ENCODE results near the gene SCARB1. TPM values are rescaled to one million over a fixed set of nuclear protein-coding genes. Genes with fewer than 3 reads are reported as not detected.

SCARB1 gene
- total RNA-seq, 1 donor from 2014 or later, result 7.1 TPM

DNA sequence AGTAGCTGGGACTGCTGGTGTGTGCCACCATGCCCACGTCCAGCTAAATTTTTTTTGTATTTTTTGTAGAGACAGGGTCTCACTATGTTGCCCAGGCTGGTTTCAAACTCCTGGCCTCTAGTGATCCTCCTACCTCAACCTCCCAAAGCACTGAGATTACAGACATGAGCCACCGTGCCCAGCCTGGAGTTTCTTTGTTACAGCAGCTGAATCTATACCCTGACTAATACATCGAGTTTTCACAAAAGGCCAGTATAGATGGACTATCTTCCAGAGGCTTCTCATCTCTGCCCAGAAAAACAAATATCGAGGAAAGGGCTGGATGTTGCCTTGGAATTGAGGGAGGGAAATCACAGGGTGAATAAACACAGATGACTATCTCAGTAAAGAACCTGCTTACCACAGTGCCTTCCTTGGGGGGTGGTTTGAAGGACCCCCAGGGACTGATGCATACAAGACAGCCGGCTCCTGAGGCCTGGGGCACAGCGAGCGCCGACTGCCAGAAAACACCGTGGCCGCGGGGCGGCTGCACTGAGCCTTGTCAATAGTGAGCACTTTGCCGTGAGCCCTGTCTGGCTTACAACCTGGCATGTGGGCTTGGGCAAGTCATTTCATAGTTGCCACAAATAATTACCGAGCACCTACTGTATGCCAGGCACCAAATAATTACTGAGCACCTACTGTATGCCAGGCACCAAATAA is 111.9 kb downstream of the SCARB1 start:
- intact Hi-C loops (cut with micrococcal nuclease), result no loop called here

DNA sequence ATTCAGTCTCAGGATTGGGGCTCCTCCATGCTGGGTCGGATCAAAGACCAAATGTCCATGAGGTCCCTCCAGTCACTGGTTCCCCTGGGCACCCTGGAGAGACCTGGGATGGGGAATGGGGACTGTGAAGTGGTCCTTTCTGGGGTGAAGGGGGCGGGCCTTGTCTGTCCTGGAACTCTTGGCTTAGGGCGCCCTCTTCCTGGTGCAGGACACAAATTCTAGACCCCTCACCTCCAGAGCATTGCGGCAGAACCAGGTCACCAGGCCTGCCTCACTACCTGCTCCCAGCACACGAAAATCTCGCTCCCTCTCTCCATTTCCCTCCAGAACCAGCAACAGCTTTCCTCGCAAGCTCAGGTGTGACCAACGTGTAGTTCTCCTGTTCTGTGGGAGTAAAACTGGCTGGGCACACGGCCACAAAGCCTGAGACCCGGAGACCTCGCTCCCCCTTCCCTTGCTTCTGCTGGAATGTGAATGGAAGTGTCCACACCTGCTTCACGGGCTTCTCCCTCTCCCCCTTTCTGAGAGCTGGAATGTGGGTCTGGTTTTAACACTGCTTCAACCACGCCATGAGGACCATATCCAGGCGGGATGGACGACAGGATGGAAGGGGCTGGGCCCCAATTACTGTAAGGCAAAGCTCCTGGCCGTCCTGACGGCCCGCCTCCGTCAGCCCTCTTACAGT is 112.7 kb downstream of the SCARB1 start:
- intact Hi-C loops (cut with micrococcal nuclease), result no loop called here

DNA sequence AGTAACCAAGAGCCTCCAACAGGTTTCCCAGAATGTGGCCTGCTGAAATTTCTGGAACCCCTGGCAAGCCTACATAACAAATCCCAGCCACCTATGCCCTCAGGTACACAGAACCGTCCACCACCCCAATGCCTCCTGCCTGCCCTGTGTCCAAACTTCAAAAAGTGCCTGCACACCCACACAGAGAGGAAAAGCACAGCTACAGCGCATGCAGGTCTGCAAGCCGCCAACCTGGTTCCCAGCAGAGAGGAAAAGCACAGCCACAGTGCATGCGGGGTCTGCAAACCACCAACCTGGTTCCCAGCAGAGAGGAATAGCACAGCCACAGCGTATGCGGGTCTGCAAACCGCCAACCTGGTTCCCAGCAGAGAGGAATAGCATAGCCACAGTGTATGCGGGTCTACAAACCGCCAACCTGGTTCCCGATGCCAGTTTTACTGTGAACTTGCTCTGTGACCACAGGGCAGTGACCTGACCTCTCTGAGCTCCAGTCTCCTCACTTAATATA is 113.5 kb downstream of the SCARB1 start:
- intact Hi-C loops (cut with micrococcal nuclease), result no loop called here

DNA sequence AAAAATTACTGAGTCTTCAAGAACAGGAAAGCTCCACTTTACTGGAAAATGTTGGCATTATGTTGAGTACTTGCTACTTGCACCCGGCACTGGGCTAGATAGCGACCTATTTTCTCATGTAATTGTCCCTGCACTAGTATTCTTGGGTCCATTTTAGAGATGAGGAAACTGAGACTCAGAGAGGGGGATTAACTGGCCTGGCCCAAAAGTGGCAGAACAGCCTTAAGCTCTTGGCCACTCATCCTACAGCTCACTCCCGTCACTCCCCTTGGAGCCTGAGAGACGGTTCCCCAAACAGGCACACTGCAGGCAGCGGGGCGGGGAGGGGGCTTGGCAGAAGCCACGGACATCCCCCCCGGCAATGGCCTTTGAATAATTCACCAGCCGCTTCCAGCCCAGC is 113.9 kb downstream of the SCARB1 start:
- intact Hi-C loops (cut with micrococcal nuclease), result no loop called here

DNA sequence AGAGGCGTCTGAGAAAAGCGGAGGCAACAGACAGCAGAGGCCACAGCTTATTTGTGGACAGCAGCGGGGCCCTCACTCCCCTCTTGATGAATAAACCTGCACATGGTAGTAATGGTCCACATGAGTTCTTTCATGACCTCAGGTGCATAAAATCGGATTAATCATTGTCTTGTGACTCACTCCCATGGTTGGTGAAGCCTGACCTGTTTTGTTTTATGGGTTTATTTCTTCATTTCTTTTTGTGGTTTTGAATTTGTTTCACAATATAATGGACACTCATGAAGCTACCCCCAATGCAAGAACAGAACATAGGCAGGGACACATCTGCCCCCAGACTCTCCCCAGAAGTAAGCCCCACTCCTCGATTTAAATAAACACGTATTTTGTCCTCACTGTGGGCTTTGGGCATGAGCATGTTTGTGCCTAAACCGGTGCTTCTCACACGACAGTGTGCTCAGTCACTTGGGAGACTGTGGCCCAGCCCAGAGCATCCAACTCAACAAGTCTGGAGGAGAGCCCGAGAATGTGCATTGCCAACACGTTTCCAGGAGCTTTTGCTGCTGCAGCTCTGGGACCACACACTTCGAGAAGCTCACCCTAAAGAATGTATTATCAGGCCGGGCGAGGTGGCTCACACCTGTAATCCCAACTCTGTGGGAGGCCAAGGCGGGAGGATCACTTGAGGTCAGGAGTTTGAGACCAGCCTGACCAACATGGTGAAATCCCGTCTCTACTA is 116.1 kb downstream of the SCARB1 start:
- intact Hi-C loops (cut with micrococcal nuclease), result no loop called here

DNA sequence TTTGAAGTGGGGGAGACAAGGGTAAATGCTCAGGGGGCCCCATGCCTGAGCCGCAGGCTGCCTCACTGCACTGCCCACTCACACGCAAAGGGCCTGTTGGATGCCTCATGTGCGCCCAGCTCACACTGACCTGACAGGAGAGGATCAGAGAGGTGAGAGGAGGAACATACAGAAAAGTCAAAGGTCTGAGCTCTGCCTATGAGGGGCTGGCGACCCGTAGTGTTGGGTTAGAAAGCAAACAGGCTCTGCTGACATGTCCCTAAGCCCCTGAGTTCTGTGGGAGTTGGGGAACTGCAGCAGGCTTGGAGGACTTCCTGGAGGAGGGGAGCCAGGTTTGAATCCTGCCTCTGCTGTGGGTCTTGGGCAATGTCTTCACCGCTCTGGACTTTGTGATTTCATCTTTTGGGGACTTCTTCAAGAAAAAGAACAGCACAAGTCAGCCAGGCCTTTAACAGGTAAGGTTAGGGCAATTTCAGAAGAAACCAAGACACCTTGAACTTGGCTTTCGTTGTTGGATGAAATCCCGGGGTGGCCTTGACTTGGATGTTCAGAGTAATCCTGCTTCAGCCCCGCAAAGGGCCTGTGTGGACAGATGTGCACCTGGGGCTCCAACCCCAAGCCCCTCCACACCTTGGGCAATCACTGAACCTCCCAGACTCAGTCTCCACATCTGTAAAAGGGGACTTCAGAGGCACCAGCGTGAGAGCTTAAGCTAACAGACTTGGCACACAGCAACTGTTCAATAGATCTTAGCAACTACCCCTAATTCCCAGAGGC is 116.8 kb downstream of the SCARB1 start:
- intact Hi-C loops (cut with micrococcal nuclease), result no loop called here

DNA sequence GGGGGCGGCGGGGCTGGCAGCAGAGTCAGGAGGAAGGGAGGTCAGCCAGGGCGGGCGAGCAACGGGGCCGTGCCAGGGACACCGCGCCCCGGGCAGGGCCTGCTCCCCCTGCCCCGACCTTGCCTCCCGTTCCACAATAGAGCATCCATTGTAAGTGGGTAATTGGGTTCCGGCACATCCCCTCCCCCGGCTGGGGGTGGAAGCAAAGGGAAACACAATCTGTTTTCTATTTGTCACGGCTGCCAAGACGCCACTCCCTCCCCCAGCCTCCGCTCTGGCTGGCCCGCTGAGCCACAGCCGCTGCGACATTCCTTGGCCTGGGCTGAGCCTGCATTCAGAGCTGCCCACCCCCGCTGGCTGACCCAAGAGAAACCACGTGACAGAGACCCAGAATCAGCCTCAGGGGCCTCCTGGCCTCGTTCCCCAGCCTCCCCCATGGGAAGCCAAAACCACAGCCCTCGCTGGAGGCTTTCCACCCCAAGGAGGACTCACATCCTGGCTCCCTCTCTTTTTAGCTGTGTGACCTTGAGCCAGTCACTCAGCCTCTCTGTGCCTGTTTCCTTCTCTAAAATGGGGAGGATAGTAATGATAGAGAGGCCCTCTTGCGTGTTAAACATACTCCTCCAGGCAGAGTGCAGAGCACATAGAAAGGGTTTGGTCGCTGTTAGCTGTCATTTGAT is 117.6 kb downstream of the SCARB1 start:
- intact Hi-C loops (cut with micrococcal nuclease), result no loop called here

DNA sequence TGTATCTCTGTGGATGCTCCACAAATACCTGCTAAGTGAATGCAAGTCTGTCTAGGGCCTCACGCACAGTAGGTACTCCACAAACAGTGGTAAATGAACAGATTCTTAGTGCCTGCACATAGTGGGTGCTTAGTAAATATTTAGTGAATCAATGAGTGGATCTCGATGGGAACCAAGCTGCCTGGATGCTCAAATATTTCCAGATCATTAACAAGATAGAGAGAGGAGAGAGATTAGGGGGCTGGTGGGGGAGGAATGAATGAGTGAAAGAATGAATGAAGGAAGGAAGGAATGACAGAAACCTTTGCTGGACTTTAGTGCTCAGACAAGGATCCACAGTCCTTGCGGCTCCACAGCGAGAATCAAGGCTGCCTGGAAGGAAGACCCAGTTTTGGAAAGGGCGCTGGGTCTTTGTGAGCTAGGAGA is 118.2 kb downstream of the SCARB1 start:
- intact Hi-C loops (cut with micrococcal nuclease), result no loop called here

DNA sequence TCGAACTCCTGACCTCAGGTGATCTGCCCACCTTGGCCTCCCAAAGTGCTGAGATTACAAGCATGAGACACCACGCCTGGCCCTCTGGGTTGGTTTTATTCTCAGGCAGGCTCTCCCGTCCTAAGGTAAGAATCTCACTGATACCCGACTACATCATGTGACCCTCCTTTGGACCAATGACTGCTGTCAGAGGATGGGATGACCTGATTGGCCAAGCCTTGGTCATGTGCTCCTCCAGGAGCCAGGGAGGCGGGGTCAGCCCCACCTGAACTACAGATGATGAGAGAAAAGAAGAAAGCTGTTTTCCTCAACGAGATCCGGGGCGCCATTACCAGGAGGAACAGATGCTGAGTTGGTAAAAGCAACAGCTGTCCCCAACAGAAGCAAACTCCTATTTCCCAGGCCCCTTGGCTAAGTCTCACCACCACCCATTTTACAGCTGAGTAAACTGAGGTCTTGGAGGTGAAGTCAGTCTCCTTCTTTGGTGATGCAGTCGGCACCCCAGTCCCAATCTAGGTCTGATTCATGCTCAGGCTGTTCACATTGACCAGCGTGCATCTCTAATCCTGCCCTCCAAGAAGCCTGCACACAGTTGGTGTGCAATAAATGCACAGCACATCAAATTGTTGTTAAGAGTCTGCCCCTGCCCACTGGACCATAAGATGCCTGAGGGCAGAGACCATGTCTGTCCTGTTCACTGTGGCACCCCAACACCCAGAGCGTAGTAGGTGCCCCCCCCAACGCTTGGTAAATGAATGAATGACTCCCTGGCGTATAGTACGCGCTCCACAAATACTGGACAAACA is 118.8 kb downstream of the SCARB1 start:
- intact Hi-C loops (cut with micrococcal nuclease), result no loop called here

DNA sequence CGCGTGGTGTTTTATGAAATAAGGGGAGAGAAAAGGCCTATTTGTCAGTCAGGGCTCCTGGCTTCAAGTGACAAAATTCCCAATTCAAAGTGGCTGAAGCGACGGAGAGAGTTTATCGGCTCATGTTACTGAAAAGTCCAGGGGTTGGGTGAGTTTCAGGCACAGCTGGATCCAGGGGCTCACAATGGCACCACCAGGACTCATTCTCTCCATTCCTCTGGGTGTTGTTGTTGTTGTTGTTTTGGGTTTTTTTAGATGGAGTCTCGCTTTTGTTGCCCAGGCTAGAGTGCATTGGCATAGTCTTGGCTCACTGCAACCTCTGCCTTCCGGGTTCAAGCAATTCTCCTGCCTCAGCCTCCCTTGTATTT is 119.4 kb downstream of the SCARB1 start:
- intact Hi-C loops (cut with micrococcal nuclease), result no loop called here

DNA sequence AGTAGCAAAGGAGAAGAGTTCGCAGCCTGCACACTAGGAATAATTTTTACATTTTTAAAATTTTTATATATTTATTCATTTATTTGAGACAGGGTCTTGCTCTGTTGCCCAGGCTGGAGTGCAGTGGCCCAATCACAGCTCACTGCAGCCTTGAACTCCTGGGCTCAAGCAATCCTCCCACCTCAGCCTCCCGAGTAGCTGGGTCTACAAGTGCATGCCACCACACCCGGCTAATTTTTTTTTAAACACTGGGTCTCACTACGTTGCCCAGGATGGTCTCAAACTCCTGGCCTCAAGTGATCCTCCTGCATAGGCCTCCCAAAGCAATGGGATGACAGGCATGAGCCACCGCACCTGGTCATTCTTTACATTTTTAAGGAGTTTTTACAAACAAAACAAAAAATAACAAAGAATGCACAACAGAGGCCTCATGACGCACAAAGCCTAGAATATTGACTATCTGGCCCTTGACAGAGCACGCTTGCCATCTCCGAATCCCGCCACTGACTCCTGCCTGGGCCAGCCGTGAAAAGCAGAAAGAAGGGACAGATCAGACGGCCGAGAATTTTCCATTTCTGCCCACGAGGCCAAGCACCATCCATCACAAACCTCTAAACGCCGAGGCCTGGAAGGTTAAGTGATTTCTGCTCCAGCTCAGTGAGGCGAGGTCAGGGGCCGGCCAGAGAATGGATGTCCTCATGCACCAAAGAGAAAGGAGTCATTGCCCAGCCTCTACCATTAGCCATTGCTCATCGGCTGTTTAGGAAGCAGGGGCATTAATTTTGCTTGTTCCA is 120.0 kb downstream of the SCARB1 start:
- intact Hi-C loops (cut with micrococcal nuclease), result no loop called here

DNA sequence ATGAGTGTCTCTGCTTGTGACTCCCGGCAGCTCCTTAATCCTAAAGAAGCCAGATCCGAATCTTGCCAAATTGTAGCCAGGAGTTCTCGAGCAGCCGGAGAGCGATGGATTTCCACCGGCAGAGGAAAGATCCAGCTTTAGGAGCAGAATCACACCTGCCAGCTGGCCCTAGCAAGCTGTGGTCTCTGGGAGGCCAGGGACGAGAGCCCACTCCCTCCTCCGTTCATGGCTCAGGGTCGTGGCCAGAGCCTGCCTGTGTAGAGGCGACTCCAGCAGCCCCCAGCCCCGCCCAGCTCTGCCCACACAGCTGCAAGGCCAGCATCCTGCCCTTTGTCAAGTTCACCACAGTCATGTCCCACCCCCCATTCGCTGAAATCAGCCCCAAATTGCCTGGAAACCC is 121.0 kb downstream of the SCARB1 start:
- intact Hi-C loops (cut with micrococcal nuclease), result no loop called here

DNA sequence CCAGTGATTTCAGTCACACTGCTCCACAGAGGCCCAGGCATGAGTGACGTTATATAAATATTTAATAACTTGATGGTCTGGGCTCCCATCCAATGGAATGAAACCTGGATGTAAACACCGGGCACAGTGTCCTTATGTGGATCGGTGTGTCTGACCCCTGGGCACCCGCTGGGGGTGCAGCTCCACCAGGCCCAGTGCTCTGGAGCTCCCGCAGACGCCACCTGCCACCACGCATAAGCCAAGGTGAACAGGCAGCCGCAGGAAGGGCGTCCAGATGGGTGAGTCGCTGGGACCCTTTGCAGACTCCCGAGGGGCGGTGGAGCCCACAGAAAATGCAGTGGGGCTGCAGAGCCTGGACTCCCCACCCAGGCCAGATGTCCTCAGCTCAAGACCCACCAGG is 121.6 kb downstream of the SCARB1 start:
- intact Hi-C loops (cut with micrococcal nuclease), result no loop called here

DNA sequence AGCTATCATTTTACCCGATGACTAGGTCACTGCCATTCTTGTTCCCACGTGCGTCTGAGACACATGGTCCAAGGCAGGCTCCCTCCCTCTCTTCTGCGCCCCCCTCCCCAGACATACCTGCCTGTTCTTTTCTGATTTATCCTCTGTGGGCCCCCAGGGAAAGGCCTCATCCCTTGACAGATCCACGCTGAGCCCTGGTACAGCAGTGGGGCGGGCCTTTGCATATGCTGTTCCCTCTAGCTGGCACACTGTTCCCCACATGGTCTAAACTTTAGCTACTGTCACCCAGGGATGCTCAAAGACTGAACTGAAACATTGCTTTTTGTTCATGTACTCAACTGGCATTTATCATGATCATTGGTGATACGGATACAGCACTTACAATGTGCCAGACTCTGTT is 122.5 kb downstream of the SCARB1 start:
- intact Hi-C loops (cut with micrococcal nuclease), result no loop called here

DNA sequence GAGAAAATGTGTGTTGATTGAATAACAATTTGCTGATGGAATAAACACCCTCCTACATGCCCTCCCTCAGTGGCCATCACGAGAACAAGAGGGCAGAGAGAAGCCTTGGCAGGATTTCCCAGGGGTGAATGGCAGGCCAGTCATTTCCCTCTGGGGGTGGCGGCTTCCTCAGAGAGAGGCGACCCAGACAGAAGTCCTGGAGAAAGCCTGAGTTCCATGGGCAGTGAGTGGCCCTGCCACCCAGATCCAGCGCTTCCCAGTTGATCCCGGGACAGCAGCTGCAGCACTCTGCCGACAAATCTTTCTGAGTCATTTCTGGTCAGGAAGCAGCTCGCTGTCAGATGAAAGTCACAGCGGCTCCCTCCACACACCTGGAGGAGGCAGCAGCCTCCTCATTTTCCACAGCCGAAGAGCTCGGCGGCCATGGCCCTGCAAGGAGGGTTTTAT is 123.0 kb downstream of the SCARB1 start:
- intact Hi-C loops (cut with micrococcal nuclease), result no loop called here

DNA sequence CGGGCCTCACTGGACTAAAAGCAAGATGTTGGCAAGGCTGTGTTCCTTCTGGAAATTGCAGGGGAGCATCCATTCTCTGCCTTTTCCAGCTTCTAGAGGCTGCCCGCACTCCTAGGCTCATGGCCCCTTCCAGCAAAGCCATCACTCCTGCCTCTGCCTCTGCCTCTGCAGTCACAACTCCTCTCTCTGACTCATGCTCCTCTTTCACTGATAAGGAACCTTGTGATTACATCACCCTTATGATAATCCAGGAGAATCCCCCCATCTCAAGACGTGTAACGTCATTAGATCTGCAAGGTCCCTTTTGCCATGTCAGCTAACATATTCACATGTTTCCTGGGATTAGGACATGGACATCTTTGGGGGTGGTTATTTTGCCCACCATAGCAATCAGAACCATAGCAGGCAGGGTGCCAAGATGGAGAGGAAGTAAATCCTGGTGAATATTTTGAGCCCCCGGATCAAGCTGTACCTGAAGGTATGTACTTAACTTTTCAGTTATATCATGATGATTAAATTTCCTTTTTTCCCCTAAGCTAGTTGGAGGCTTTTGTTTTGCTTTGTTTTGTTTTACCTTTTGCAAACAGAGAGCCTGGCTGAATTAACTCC is 123.6 kb downstream of the SCARB1 start:
- intact Hi-C loops (cut with micrococcal nuclease), result no loop called here

DNA sequence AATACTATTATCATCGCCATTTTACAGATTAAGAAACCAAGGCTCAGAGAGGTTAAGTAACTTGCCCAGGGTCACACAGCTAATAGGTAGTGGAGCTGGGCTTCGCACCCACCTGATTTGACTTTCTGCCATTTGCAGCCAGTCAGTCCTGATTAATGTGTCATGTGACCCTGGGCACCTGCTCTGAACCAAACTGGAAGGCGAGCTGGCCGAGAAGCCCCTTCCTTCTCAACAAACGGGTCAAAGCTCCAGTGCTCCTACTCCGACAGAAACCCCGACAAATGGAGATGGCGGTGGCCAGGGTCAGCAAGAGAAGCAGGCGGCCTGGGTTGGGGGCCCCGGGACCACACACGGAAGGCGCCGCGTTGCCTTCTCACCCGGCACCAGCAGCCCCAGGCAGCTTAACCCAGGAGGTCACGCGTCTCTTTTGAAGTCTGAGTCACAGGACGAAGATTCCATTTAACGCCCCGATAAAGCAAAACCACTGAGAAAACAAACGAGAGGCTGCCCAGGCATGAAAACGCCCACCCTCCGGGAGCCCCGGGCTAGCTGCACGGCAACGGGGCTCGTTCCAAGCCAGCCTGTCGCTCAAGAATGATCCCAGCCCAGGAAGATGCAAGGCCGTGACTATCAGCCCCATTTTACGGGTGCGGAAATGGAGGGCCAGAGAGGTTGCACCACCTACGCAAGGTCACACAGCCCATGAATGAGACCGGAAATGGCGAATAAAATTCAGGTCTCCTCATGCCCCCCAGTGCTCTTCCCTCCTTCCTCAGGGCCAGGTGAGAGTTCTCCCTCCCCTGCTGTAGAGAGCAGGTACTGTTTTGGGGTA is 124.8 kb downstream of the SCARB1 start:
- intact Hi-C loops (cut with micrococcal nuclease), result no loop called here
